IMR-90 (cell line): ENCODE measurements around the gene SRXN1. TPM values are rescaled to one million over a fixed set of nuclear protein-coding genes. Genes with fewer than 3 reads are reported as not detected.

Source experiments
- ATAC-seq: fragments of 200-7000 bp; cut with Tn5 transposase; 2 replicates; pipeline ENCODE4 v1.9.1; 2020; ENCODE audit warnings: low read depth, mild to moderate bottlenecking, moderate library complexity
- BruUV-seq: library from RNA; stranded (reverse); fragments of 400-500 nt; replicated peaks from 2 replicates; lab custom pipeline; 2021; lab: Mats Ljungman, UMichigan
- CTCF ChIA-PET: fragments of 300-600 bp; formaldehyde crosslinking; extraction: SDS; loops from one replicate; lab custom pipeline; 2021; ENCODE audit warnings: antibody characterized with exemption; lab: Yijun Ruan, JAX
- POLR2A ChIA-PET: fragments of 300-600 bp; sonication (Branson Sonifier 250); formaldehyde crosslinking; loops from one replicate; lab custom pipeline; 2022; ENCODE audit warnings: antibody characterized with exemption; ENCODE audit not compliant: unreplicated experiment; lab: Charles Lee
- DNase-seq: peaks from one replicate; pipeline ENCODE4 v3.0.0; 2013
- H2AFZ ChIP-seq: replicated peaks from 2 replicates; pipeline ENCODE3; 2013; ENCODE audit warnings: low read length, mild to moderate bottlenecking; ENCODE audit not compliant: poor library complexity
- H2AK5ac ChIP-seq: 2 replicates; pipeline ENCODE4 v1.6.1; 2013; ENCODE audit warnings: low read depth, low read length, inconsistent platforms
- H2AK9ac ChIP-seq: replicated peaks from 2 replicates; pipeline ENCODE3; 2013; ENCODE audit warnings: mild to moderate bottlenecking, low read depth, low read length, moderate library complexity; ENCODE audit not compliant: poor library complexity
- H2BK120ac ChIP-seq: 2 replicates; pipeline ENCODE4 v1.6.1; 2013; ENCODE audit warnings: low read depth, low read length, inconsistent platforms
- H2BK15ac ChIP-seq: 3 replicates; pipeline ENCODE4 v1.6.1; 2013; ENCODE audit warnings: low read depth, low read length, inconsistent platforms
- H2BK20ac ChIP-seq: 2 replicates; pipeline ENCODE4 v1.6.1; 2013; ENCODE audit warnings: low read depth, mild to moderate bottlenecking, inconsistent platforms, low read length, moderate library complexity
- H2BK5ac ChIP-seq: 2 replicates; pipeline ENCODE4 v1.6.1; 2013; ENCODE audit warnings: mild to moderate bottlenecking, low read depth, low read length, inconsistent platforms; ENCODE audit not compliant: poor library complexity, severe bottlenecking
- H3K14ac ChIP-seq: replicated peaks from 2 replicates; pipeline ENCODE4 v1.6.1; 2013; ENCODE audit warnings: low read depth, low read length, inconsistent platforms
- H3K18ac ChIP-seq: 2 replicates; pipeline ENCODE4 v1.6.1; 2013; ENCODE audit warnings: low read depth, low read length, control low read depth
- H3K23ac ChIP-seq: 2 replicates; pipeline ENCODE4 v1.6.1; 2013; ENCODE audit warnings: low read depth, low read length, inconsistent platforms
- H3K27ac ChIP-seq: 2 replicates; pipeline ENCODE4 v1.5.1; 2013; ENCODE audit warnings: mild to moderate bottlenecking, control low read depth, low read length; ENCODE audit not compliant: insufficient read depth
- H3K27me3 ChIP-seq: 2 replicates; pipeline ENCODE4 v1.6.1; 2013; ENCODE audit warnings: low read length; ENCODE audit not compliant: control insufficient read depth, insufficient read depth
- H3K36me3 ChIP-seq: 2 replicates; pipeline ENCODE4 v1.6.1; 2013; ENCODE audit warnings: low read length, mixed read lengths; ENCODE audit not compliant: control insufficient read depth, insufficient read depth
- H3K4ac ChIP-seq: 2 replicates; pipeline ENCODE4 v1.6.1; 2013; ENCODE audit warnings: low read depth, low read length, inconsistent platforms
- H3K4me1 ChIP-seq: 2 replicates; pipeline ENCODE4 v1.6.1; 2013; ENCODE audit warnings: low read length, mixed read lengths; ENCODE audit not compliant: control insufficient read depth, insufficient read depth
- H3K4me2 ChIP-seq: 2 replicates; pipeline ENCODE4 v1.6.1; 2013; ENCODE audit warnings: low read depth, mild to moderate bottlenecking, control low read depth, low read length, moderate library complexity
- H3K4me3 ChIP-seq: 2 replicates; pipeline ENCODE4 v1.5.1; 2013; ENCODE audit warnings: low read depth, mild to moderate bottlenecking, control low read depth, low read length, moderate library complexity; ENCODE audit not compliant: insufficient read depth
- H3K56ac ChIP-seq: 2 replicates; pipeline ENCODE4 v1.6.1; 2013; ENCODE audit warnings: low read length, inconsistent platforms; ENCODE audit not compliant: insufficient read depth; ENCODE audit errors: extremely low read depth
- H3K79me1 ChIP-seq, 2 experiments: 2 replicates each; pipeline ENCODE4 v1.6.1; 2013; ENCODE audit warnings: low read length in 2 of 2, inconsistent platforms in 1 of 2, low read depth in 1 of 2
- H3K9ac ChIP-seq: 2 replicates; pipeline ENCODE4 v1.6.1; 2013; ENCODE audit warnings: low read depth, low read length, control low read depth
- H3K9me1 ChIP-seq: 2 replicates; pipeline ENCODE4 v1.6.1; 2013; ENCODE audit warnings: low read length, inconsistent platforms; ENCODE audit not compliant: insufficient read depth
- H3K9me3 ChIP-seq: 2 replicates; pipeline ENCODE4 v1.6.1; 2013; ENCODE audit warnings: low read length; ENCODE audit not compliant: control insufficient read depth, insufficient read depth
- H4K20me1 ChIP-seq: 2 replicates; pipeline ENCODE4 v1.6.1; 2013; ENCODE audit warnings: low read length, inconsistent platforms; ENCODE audit not compliant: insufficient read depth
- H4K5ac ChIP-seq: 2 replicates; pipeline ENCODE4 v1.6.1; 2013; ENCODE audit warnings: mild to moderate bottlenecking, low read depth, low read length, control low read depth
- H4K8ac ChIP-seq, 2 experiments: 2 replicates each; pipeline ENCODE4 v1.6.1; 2013; ENCODE audit warnings: low read depth in 2 of 2, low read length in 2 of 2, control low read depth in 1 of 2, inconsistent platforms in 1 of 2
- H4K91ac ChIP-seq: 2 replicates; pipeline ENCODE4 v1.6.1; 2013; ENCODE audit warnings: low read depth, low read length, inconsistent platforms; ENCODE audit not compliant: insufficient read depth
- CTCF ChIP-seq: conservative IDR thresholded peaks from 2 replicates; pipeline ENCODE4 v1.5.1; 2012; ENCODE audit warnings: mild to moderate bottlenecking, low read depth, low read length, improper control_type of control experiment
- ELK1 ChIP-seq: fragments of 150-350 bp; IDR thresholded peaks from 2 replicates; pipeline ENCODE4 v1.6.1; 2016; ENCODE audit warnings: low read depth, mild to moderate bottlenecking, low read length, moderate library complexity, borderline replicate concordance
- MAFK ChIP-seq: IDR thresholded peaks from 2 replicates; pipeline ENCODE4 v1.6.1; 2012; ENCODE audit warnings: low read depth, low read length, improper control_type of control experiment
- MAZ ChIP-seq: IDR thresholded peaks from 2 replicates; pipeline ENCODE4 v1.6.1; 2012; ENCODE audit warnings: low read depth, mild to moderate bottlenecking, low read length, improper control_type of control experiment, moderate library complexity, borderline replicate concordance
- RAD21 ChIP-seq: IDR thresholded peaks from 2 replicates; pipeline ENCODE4 v1.6.1; 2012; ENCODE audit warnings: low read length, improper control_type of control experiment
- SMC3 ChIP-seq: fragments of 150-350 bp; IDR thresholded peaks from 2 replicates; pipeline ENCODE4 v1.6.1; 2016; ENCODE audit warnings: low read depth, mild to moderate bottlenecking, antibody characterized with exemption, low read length, moderate library complexity
- WGBS, 2 experiments: methylation state at CpG; one replicate each; pipeline versions ENCODE4 v1.1.5 to v1.1.7; 2013; ENCODE audit warnings: missing lambda C conversion rate in 2 of 2; ENCODE audit not compliant: insufficient read length in 1 of 2; ENCODE audit errors: extremely low coverage in 2 of 2; 5-methylcytosine and 5-hydroxymethylcytosine counted together
- dilution Hi-C: fragments of 300-500 bp; cut with HindIII; formaldehyde crosslinking; loops from one replicate; pipeline ENCODE4 v1.14.3; 2018; ENCODE audit warnings: low sequenced_read_pairs; ENCODE audit not compliant: unreplicated experiment
- in situ Hi-C: fragments of 300-500 bp; cut with MboI; formaldehyde crosslinking; loops from 3 replicates; pipeline ENCODE4 v1.14.3; 2019; ENCODE audit warnings: low sequenced_read_pairs, inconsistent platforms, mixed read lengths
- intact Hi-C: fragments of 100-400 bp; cut with micrococcal nuclease; formaldehyde crosslinking; loops from 2 replicates; pipeline ENCODE4 v1.10.0; 2022
- polyA plus RNA-seq, 3 experiments: library from polyadenylated mRNA; depleted of rRNA; stranded (reverse); fragments of >200 nt; gene quantifications; 2 replicates each; pipeline ENCODE4 v1.2.3, GENCODE V29; 2012; ENCODE audit warnings: low replicate concordance in 1 of 3
- total RNA-seq: library from RNA; depleted of rRNA; stranded (reverse); fragments of >200 nt; gene quantifications from 2 replicates; pipeline ENCODE4 v1.2.3, GENCODE V29; 2012

The SRXN1 gene
- total and polyA plus RNA-seq, 2 of the 4 experiments (the other 2 are of a cell fraction) = 51.2 to 71.2 TPM

- BruUV-seq = no TSS peak
- Histone ChIP-seq H3K4me2 (no peak overlapping the region), H2BK20ac (no peak overlapping the region), H3K27me3 (no peaks in the 10 kb centered on the region; the same call in 1 of the 2 replicates), H4K8ac (no peak overlapping the region), H4K91ac (no peak overlapping the region), H3K23ac (no peak overlapping the region), H2AK9ac (no peak overlapping the region), H3K56ac (no peak overlapping the region), H2AK5ac (0 out of 2 replicates have a peak overlapping the region, but pooled peaks have one; percentile 51), H3K4me1 (no peaks in the 10 kb centered on the region), H3K9me3 (no peaks in the 10 kb centered on the region), H2BK120ac (no peak overlapping the region), H3K27ac (no peak overlapping the region), H2BK15ac (no peak overlapping the region), H2AFZ (peak overlapping the region; percentile 61), H3K4ac (no peak overlapping the region), H3K79me1 (peaks cover 24 to 34% of the 10 kb centered on the region in 2 experiments; a peak in 3 of 4 replicates), H3K36me3 (peaks cover 31% of the 10 kb centered on the region), H4K5ac (no peak overlapping the region), H3K9ac (no peak overlapping the region), H3K9me1 (no peaks in the 10 kb centered on the region), H3K4me3 (no peak overlapping the region), H3K14ac (no peak overlapping the region), H4K20me1 (peaks cover 36% of the 10 kb centered on the region), H3K18ac (no peak overlapping the region), H2BK5ac (no peak overlapping the region)
- TF ChIP-seq MAFK = no peak
- 0 out of 2 replicates have a peak, but pooled peaks have one; percentile 45 for TF ChIP-seq ELK1
- peak; percentile 75; the same call in 1 of the 2 replicates for TF ChIP-seq MAZ
- TF ChIP-seq SMC3 = peak; percentile 71
- TF ChIP-seq RAD21 = peak; percentile 77
- TF ChIP-seq CTCF = peak; percentile 89
- intact Hi-C loops (loop anchor here (1.0 to 5.0 kb wide), 3 partner anchors 84 to 291 kb away; no protein-coding TSS in a partner anchor), dilution Hi-C loops (no loop called here), in situ Hi-C loops (loop anchor here (5.0 kb wide), 1 partner anchor 83 kb away; no protein-coding TSS in a partner anchor)
- ChIA-PET CTCF (interaction anchor here (0.5 to 2.0 kb wide), 15 partner anchors 11 to 477 kb away, joined by 3 to 7 read pairs (median 4); partner anchors contain the start of genes CSNK2A1 and SCRT2), POLR2A (no interaction called here)
- DNase-seq = peak; percentile 57
- 2% methylated on average over 9 of the region's 20 CpGs; no CpG with 5 or more reads in 1 of the 2 experiments for WGBS, 2 experiments
- peak; percentile 87 for ATAC-seq
These were observed 7.5 kb downstream of the SRXN1 start for GRCh38 chr20:645318-646106.
